Stimulated activated CD8-positive, alpha-beta memory T cell treated with anti-CD3 and anti-CD28 coated beads, Interleukin-4, amount 100 ng/mL, for 24 hours (primary cell): ENCODE data around the gene ERP27.

ENCODE experiments used
- DNase-seq: peaks from one replicate; pipeline ENCODE4 v3.0.0-alpha.2; 2020; ENCODE audit warnings: low read depth

ERP27 gene

DNA sequence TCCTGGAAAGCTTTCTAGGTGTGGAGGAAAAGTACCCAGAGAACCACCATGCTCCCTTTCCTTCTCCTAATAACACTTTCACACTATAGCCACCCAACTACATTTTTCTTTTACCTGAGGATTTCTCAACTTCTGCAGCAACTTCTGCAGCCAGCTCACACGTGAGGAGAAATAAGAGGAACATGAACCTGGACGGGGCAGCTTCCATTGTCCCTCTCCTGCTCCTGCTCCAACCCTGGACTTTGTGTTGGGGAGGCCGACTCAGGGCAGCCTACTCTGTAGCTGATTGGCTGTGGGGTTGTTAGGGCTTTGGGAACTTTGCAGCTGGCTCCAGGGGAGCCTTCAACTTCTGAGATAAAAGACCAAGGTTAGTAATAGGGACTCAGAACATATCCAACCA is at the start of gene ERP27:
Gene ERP27, minus strand, starts transcription at position 237 of the 400 bp plus-strand sequence. Its CDS starts 29 bp downstream, at position 208.
- no peak for DNase-seq

DNA sequence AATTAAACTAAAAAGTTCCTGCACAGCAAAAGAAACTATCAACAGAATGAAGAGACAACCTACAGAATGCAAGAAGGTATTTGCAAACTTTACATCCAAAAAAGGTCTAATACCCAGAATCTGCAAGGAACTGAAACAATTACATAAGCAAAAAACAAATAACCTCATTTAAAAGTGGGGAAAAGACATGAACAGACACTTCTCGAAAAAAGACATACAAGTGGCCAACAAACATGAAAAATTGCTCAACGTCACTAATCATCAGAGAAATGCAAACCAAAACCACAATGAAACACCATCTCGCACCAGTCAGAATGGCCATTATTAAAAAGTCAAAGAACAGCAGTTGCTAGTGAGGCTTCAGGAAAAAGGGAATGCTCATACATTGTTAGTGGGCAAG is 49.7 kb upstream of the ERP27 start:
- DNase-seq: no peak

DNA sequence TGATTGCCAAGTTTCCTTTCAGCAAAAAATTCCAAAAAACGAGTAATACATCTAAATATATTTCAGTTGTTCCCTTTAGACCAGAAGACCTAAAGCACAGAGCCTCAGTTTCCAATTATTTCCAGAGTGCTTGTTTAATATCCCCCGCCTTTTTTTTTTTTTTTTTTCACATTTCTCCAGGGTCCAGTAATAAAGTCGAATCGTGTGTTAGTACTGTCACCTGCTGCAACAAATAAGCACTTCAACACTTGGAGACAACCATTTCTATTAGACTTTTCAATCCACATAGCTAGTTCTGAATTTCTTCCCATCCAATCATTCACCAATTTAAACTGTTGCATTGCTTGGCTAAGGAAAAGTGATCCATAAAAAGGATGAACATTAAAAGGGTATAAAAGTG is 48.1 kb upstream of the ERP27 start:
- DNase-seq: no peak

DNA sequence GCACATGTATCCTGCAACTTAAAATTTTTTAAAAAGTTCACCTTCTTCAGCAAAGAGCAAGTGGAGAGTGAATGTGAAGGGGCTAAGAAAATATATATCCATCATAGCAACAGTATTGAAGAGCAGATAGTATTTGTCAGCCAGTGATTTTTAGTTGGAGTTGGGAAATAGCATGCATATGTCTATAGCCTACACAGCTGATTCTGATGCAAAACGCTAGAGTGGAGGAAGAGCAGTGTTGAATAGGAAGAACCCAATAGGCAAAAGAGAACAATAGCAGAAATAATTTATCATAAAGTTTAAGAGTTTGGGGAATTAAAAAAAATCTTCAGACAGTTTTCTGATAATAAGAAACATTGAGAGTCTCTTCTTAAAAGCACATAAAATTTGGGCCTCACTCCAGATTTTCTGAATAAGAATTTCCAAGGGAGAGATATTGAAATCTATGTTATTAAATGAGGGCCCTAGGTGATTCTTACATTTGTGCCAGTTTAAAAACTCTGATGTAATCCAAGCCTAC is 46.5 kb upstream of the ERP27 start:
- no peak for DNase-seq

DNA sequence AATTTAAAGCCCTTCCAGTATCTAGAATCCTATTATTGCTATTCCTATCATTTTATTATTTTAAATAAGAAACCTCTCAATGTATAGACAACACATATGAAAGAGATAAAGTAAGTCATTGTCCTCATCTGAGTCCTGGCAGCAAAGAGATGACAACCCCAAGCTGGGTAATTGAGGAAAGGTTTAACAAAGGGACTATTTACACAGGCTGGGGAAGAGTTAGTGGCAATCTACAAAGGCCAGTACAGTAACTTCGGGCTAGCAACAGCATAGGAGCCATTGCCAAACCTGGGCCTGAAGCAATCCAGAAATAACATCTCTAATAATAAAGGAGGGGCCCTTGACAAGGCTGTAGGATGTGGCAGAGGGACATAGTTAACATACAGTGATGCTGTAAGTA is 45.7 kb upstream of the ERP27 start:
- no peak for DNase-seq

DNA sequence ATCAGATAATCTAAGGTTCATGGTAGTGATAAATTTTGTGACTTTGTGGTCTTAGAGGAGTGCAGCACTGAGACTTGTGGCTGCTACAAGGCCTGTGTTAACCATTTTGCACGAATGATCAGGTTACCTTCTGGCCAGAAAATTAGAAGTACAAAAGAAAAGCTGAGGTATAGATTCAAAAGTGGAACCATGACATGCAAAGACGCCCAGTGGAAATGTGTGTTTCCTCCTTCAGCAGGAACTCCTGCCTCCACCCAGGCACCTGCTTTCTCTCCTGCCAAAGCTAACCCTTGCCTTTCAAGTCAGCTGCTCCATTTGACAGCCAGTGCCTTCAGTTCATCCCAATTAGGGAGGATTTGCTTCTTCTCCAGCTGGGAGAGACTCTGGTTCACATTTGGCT is 44.7 kb upstream of the ERP27 start:
- no peak for DNase-seq

DNA sequence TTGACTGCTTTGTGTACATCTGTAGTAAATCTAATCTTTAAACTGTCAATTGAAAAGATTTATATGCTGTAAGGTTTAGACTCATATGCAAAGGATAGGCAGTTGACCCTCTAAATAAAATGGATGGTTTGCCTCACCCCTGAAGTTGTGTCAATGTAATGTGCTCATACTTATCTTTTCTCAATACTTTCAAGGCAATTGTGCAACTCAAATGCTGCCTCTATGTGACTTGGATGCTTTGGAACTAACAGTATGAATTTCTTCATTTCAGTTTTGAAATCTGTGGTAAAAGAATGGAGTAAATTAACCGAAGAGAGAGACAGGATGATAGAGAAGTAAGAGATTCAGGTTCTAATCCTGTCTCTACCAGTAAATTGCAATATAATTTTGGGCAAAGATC is 44.2 kb upstream of the ERP27 start:
- DNase-seq: no peak

DNA sequence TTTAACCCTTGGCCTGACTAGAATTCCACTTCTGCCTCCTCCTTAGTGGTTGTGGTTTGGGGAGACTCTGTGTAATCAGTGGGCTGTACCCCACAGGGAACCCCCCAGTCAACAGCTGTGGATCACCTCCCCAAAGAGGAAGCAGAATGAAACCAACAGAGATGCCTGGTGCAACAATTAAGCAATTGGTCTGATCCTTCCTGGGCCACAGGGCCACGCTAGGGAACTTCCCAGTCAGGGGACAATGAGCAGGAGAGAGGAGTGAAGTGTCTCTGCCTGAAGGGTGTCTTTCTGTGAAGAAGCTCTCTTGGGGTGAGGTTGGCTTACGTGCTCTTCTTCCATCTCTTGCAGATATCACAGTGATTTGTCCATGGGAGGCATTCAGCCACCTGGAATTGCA is 42.7 kb upstream of the ERP27 start:
- DNase-seq: no peak

DNA sequence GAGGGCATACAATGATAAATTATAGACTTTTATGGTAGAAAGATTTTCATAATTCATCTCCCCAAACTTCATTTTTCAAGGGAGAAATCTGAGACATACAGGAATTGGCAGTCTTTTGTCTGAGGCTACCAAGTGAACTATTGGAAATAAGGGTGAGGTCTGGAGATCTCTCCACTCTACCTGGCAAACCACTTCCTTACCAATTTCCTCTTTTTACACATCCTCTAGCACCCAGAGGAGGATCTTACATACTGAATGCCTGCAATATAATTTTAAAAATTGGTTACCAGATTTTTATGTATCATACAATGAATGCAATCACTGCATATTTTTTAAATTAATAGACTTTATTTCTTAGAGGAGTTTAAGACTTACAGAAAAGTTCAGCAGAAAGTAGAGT is 41.1 kb upstream of the ERP27 start:
- no peak for DNase-seq

DNA sequence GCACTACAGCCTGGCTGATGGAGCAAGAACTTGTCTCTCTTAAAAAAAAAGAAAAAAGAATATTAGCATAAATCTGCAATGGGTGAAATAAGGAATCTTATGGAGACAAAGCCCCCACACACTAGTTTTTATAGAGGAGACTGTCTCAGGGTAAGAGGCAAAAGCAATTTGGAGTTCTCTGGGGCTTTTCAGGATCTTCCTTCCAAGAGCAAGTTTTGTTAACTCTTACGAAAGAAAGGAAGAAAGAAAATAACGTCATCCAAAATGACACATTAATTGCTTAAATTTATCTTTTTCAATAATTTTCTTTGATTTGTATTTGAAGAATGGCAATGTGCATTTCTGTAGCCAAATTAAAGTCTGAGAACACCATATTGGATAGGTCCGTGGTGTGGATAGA is 38.3 kb upstream of the ERP27 start:
- no peak for DNase-seq

DNA sequence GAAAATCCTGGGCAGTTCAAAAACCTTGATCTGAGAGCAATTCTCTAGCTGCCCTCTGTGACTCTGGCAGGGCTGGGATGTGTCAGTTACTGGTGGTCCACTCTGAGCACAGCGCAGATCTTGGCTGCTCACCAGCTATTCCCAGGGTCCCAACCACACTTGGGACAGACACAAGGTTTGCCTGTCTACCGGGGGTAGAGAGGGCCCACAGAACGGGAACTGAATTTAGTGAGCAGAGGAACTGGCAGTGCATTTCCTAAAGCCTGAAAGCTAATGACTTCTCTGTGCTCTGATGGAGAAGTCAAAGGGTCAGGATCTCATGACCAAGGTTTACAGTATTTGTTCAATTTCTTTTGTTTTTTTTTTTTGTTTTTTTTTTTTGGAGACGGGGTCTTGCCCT is 37.1 kb upstream of the ERP27 start:
- no peak for DNase-seq

DNA sequence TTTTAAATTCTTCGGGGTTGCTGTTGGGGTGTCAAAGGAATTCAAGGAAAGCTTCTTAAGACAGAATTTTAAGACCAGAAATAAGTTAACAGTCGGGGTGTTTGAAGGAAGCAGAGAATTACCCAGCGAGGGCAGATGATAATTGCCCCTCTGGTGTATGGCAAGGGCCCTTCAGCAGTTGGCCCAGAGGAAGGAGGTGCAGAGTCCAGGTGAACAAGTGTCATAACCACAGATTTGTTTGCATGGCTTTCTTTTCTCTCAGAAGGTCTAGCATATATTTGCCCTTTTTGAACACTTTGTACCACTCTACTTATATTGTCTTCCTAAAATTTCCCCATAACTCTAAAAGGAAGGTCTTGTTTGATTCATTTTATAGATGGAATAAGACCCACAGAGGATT is 36.3 kb upstream of the ERP27 start:
- no peak for DNase-seq

DNA sequence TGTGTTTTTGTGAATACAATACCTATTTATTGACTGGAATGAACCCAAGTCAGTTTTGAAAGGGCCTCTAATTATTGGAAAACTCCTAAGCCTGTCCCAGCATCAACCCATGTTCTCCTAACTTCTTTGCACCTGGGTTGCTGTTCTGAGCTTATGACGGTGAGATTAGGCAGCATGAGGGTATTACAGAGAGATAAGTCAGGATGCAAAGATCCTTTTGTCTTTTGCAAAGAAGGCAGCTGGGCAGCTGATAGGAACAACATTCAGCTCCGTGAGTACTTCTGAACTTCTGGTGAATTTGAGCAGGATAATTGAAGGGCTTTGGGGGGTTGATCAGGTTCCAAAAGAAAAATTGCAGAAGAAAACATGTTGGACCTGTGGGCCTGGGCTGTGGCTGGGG is 34.5 kb upstream of the ERP27 start, which contains the start of gene PDE6H:
Gene PDE6H, plus strand, starts transcription at position 227 of the 400 bp plus-strand sequence. CDS start 4,971 bp downstream, outside the sequence.
- no peak for DNase-seq

DNA sequence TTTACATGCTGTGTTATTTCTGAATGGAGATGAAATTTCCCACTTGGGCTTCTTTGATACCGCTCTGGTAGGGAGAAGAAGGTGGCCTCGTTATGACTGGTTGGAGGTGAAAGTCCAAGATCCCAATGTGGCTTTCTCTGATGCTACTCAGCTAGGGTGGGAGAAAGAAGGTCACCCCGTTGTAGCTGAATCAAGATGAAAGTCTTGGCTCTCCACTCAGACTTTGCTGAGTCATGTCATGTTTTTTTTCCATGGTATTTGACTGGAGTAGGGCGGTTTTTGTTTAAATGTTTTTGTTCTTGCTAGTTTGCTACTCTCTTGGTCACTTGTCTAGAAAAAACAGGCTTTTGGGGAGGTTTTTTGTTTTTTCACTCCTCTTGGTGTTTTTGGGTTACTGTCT is 32.1 kb upstream of the ERP27 start:
- DNase-seq: no peak

DNA sequence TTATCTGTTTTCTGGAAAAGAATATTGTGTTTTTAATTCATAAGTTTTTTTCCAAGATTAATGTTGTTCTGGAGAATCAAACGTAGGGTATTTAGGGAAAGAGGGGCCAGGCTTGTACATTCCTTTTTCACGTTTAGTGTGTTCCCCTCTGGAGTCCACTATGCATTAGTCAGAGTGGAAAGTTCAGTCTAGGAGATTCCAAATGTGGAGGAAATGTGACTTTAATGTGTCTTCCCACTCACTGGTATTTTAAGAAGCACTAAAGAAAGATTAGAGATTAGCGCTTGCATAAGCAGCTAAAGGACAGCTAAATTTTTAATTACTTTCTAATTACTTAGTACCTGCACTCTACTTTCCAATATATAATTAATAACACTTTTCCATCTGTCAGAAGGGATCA is 30.1 kb upstream of the ERP27 start:
- no peak for DNase-seq

DNA sequence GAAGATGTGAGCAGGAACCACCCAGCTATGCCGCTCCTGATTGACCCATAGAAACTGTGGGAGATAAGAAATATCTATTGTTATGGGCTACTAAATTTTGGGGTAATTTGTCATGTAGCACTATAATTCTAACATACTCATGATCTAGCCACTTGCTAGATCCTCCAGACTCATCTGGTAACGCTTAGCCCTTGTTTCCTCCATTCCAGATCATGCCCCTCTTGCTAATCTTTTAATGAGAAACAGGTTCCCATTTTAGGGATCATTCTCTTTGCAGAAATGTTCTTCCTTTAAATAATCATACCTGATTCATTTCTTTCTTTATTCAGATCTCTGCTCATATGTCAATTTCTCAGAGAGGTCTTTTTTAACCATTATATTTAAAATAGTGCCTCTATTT is 26.9 kb upstream of the ERP27 start:
- no peak for DNase-seq

DNA sequence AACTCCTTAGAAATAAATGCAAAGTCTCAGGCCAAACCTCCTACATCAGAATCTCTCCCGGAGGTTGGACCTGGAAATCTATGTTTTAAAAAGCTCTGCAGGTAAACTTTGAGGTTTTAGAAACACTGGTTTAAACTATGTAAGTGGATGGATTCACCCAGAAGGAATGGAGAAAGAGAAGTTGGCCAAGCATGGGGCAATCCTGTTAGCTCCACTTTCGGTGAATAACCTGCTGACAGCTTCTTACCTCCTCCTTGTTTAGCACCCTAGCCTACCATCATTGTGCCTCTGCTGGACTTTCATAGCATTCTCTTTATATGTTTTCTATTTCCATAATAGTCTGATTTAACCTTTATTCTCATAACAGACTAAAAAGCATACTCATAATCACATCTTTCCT is 26.1 kb upstream of the ERP27 start:
- DNase-seq: no peak

DNA sequence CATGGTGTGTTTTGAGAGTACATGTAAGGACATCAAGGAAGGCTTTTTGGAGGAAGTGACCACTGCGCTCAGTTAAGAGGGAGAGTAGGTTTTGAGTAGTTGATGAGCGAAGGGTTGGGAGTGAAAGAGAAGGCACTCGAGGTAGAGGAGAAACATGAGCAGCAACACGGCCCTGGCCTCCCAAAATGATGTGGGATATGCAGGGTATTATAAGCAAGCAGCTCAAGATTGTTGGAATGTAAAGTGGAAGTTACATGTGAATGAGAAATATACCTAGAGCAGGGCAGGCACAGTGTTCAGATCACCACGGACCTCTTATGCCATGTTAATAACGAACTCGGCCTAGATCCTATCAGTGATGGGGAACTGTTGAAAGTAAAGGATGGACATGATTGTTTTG is 25.2 kb upstream of the ERP27 start:
- DNase-seq: no peak

DNA sequence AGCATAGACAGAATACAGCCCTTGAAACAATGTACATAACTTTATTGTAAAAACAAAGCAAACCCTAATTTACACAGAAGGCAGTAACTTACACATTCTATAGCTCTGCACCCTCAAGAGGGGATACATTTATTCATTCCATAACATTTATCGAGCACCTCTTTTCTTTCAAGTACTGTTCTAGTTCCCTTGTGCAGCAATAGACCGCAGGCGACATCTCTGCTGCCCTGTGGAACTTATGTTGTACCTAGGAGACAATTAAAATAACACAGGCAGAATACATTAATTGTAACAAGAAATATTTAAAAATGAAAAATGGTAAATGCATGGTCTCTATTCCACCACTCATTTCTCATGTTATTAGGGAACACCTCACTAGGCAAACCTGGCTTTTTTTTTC is 24.5 kb upstream of the ERP27 start:
- DNase-seq: no peak

DNA sequence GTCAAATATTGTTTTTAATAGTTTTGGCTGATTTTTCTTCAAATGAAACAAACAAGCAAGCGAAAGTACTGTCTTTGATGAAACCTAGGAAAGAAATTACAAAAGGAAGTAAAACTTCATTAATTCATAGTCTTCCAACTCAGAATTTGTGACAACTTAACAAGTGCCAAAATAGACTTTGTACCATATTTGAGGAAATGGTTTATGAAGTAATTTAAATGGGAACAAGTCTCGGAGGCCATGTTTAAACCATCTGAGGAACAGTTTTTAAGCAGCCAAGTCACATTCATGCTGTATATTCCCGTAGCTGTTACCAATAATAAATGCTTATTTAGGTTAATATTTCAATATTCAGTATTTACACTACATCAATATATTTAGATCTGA is 23.8 kb upstream of the ERP27 start:
- no peak for DNase-seq

DNA sequence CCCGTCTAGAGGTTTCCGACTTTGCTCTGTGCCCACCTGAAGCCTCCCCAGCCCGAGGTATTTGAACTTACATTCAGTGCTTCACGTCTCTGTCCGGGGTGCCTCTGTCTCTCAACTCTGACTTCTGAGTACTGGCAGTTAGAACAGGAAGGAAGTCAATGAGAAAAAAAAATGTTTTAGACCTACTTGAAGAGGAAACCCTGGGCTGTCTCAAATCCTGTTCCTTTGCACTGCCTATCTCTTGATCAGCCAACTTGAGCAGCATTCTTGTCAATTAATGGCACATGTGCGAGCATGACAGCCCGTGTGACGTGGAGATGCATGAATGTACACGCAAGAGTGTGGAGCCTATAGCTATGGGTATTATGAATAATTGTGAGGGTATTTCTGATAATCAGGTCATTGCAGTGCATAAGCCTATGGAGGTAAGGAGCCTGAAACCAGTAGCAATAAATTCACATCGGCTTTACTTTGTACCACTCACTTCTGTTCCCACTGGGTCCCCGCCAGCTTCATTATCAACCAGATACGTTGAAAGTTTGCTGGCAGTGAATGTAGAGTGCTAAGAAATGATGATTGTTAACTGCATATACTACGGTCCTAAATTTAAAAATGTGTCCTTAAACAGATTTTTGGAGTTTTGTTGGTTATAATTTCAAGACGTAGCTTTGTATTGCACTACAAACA is 23.3 kb upstream of the ERP27 start, which contains the start of gene ARHGDIB:
Gene ARHGDIB, minus strand, starts transcription at position 136 of the 687 bp plus-strand sequence. CDS start 10,889 bp downstream, outside the sequence.
- DNase-seq: peak; percentile 31

DNA sequence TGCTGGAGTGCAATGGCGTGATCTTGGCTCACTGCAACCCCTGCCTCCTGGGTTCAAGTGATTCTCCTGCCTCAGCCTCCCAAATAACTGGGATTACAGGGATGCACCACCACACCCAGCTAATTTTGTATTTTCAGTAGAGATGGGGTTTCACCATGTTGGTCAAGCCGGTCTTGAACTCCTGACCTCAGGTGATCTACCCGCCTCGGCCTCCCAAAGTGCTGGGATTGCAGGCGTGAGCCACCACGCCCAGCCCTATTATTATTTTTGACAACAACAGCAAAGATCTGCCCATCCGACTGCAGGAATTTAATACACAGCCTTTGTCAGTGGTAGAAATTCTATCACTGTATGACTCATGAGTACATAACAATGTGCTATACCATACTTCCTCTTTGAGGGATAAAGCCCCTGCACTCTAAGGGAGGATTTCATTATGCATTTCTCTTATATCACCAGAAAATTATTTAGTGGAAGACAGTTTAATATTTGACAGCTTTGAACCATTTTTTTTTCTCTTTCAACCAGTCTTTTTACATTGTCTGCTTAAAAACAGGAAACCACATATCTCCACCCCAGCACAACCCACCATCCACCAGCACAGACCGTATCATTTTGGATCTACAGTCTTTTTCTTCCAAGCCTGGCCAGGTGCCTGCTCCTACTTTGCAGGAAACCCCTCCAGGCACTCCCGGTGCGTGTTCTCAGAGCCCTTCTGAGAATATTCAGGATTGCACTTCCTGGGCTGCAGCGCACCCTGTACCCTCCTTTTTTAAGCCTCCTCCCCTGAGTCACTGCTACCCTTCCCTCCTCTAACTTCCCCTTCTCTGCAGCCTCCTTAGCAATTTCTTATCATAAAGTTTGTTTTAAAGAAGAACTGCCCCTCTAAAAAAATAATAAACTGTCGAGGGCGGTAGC is 22.5 kb upstream of the ERP27 start:
- no peak for DNase-seq

DNA sequence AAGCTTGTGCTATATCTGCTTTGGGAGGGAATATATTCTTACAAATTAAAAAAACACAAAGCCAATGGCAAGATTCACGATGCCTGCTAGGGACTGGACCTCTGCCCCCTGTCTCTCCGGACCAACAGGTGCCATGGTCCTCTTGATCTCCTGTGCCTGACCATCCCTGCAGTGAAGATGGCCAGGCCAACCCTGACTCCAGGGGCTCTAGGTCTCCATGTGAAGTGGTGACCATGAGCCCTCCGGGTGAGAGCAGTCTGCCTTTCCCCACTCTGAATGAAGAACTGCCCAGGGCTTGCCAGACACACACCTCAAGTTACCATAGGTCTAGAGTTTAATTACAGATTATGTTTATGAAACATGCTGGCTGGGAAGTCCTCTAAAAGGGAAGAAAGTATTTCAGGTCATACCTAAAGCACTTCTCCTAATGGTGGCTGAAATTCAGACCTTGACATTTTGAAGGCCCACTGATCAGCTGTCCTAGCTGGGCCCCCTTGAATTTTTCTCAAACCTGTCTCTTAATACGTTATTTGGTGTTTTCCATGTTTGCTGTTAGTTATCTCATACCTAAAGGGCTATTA is 21.7 kb upstream of the ERP27 start:
- DNase-seq: no peak
